Fibroblast of peridontal ligament (primary cell): Measurements from ENCODE around the gene EXOC3L4.
A peak's percentile ranks its signal among the peaks of the same experiment; 100 is the strongest.

Experiments used
- DNase-seq: peaks from one replicate; pipeline ENCODE4 v3.0.0-alpha.2; 2010; ENCODE audit errors: extremely low read depth

Gene EXOC3L4

DNA sequence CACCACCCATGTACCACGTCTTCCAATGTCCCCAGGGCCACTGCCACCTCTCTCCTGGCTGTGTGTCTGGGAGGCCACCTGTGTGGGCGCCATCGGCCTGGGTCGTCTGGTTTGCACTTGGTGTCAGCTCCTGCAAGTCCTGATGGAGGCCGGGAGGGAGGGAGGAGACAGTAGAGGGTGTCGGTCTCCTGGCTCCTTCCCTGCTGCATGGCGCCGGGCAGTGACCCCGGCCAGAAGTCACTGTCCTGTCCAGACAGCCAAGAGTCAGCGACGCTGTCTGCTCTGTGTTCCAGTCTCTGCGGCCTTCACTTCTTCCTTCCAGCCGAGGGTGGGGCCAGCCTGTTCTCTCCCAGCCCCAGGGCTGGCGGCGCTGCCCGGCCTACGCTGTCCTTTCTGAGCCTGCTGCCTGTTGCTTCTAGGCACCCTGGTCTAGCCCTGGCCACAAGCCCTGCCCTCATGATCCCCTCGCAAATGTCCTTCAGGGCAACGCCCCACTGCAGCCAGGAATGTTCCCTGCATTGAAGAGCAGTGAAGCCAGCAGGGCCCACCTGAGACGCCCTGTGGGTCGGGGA is 23.5 kb upstream of the EXOC3L4 start:
- DNase-seq = no peak

DNA sequence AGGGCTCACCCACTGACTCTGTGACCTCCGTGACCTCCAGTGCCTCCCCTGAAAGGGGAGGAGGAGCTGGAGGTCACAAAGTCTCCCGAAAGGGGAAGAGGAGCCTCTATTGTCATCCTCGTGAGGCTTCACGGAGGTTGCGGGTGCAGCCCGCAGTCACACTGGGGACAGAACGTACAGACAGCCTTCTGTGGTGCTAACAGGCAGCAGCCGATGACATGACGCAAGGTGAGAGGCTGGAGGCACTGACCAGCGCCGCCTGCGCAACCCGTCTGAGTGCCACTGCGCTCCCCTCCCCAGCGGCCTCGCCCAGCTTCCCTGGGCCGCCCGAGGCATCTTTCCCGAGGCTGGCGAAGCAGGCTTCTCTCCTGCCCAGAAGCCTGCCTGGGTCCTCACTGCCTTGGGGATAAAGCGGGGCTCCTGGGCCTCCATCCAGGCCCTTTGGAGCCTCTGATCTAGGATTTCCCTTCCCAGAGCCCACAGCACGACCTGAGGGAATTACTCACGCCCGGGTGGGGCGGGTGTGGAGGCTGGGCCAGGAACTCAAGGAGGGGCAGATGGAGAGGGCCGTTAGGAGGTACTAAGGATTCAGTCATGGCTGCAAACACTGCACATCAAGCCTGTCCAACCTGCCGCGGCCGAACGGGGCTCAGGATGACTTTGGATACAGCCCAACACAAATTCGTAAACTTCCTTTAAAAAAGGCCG is 22.8 kb upstream of the EXOC3L4 start:
- no peak for DNase-seq

DNA sequence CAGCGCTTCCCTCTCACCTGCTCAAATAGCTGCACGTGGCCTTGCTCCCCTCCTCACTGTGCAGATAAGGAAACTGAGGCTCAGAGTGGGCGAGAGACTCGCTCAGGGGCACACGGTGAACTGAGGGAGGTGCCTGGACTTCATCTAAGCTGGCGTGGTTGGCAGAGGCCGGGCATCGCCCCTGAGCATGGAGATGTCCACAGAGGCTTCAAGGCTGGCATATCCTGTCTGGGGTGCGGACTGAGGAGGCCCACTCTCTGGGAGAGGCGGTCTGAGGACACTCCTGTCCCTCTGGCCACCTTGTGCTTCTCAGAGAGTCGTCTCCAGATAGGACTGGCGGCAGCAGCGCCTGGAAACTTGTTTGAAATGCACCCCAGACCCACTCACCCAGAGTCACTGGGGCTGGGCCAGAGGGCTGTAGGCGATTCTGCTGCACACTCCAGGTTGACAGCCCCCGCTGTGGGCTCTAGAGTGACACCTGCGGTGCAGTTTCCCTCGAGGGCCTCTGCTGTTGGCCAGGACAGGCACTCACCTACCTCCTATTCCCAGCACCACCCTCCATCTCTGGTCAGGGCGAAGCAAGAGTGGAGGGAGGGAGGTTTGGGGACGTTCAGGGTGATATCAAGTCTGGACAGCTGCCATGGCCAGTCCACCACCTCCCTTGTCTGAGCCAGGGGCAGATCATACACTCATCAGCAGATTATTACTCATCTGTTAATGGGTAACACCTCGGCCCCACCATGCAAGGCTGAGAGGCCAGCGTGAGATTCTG is 21.7 kb upstream of the EXOC3L4 start:
- DNase-seq = no peak

DNA sequence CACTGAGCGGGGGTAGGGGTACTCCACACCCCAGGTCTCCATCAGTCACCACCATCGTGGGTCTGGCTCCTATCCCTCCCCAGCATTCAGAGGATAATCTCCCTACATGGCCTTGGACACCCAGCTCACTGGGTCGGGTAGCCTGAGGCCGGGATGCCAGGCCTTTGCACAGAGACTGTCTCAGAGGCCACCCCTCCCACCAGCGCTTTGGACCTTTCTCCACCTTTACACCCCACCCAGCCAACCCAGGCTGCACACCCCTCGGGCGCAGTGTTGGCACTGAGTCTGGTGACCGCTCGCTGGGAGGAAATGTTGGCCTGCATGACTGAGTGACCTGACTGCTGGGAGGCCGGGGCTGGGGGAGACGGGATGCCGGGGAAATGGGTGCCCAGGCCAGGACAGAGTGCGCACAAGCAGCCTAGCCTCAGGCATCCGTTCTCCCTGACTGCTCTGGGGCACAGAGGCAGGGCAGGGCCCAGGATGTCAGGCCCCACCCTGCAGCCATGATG is 21.1 kb upstream of the EXOC3L4 start:
- DNase-seq = no peak

DNA sequence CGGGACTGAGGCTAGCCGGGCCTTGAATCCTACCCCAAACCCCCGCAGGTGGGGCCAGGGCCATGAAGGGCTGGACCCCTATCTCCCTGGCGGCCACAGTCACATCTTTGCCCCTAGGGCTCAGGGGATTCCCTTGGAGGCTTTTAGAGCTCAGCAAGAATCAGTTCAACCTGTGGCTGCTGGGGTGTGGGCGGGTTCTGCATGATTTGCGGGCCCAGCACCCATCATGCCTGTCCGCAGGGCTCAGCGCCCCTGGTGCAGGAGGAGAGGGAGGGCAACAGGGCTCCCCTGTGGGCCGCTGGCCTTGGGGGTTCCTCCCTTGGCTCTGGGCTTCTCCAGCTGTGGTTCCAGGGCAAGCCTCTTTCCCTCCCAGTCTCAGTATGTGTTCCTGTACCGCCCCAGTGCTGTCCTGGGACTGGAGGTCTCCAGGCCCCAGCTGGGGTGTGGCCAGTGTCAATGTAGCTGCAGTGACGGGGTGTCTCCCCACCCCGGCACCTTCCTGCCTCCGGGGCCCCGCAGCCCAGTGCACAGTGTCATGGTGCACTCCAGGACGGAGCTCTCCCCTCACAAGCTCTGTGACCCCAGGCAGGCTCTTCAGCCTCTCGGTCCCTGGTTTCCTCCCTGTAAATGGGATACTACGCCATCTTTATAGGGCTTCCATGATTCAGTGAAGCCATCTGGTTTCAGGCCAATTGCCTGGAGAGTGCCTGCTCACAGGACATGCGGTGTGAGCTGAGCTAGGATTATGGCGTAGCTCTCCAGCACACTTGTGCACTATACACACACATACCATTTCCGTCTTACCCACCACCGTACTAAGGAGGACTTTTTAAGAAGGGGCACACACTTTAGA is 20.4 kb upstream of the EXOC3L4 start:
- DNase-seq = no peak

DNA sequence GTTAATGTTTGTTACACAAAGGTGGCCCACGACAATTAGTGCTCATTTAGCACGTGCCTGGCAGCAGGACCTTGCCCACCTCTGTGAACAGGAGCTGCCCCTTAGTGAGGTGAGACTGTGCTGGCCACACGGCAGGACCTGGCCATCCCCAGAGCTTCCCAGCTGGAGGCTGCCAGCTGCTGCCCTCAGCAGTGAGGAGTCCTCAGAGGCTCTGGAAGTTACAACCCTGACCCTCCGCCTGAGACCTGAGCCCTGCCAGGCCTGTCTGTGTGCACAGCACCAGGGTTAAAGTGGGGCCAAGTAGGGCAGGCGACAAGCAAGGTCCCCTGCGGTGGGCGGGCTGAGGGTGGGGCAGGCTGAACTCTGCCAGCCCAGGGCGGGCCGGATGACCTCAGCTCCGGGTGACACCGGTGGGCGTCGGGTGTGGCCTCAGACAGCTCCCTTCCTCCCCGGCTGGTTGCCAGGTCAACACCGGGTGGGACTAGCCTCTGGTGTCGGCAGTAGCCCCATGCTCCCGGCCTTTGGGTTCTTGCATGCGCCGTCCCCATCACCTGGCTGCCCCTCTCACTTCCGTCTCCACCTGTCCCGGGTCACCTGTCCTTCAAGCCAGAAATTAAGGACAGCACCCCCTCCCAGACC is 19.7 kb upstream of the EXOC3L4 start:
- DNase-seq = no peak

DNA sequence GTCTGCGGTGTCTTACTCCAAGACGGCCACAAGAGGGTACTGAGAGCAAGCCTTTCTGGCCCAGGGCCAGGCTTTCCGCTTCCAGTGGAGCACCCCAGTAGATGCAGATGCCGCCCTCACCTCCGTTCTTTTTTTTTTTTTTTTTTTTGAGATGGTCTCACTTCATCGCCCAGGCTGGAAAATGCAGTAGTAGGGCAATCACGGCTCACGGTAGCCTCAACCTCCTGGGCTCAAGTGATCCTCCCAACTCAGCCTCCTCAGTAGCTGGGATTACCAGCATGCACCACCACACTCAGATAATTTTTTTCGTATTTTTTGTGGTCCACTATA is 16.1 kb upstream of the EXOC3L4 start:
- DNase-seq = peak; percentile 73

DNA sequence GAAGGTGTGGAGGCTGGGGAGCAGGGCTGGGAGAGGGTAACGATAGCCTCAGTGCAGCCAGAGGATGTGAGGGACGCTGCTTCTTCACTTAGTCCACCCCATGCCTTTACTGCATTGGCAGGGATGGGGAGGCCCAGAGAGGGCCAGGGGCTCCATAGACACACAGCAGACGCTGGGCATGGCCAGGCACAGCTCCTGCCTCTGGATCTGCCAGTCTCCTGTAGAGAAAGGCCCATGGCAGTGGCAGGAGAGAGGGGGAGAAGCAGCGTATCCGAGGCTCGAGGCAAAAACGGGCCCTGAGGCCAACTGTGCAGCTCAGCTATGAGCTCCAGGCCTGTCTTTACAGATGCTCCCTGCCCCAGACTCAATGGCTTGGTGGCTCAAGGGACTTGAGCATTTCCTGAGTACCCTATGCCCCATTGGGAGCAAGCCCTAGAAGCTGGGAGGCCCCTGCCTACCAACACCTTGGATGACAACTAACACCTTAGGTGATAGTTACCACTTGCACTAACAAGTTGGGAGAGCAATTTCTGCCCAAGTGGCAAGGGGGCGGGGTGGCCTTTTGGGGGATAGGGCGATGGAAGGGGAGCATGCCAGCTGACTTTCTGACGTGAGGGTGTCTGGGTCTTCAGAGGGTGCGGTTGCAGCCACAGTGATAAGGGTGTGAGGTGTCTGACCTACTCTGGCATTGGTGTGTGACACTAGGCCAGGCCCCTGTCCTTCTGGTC is 15.5 kb upstream of the EXOC3L4 start:
- no peak for DNase-seq

DNA sequence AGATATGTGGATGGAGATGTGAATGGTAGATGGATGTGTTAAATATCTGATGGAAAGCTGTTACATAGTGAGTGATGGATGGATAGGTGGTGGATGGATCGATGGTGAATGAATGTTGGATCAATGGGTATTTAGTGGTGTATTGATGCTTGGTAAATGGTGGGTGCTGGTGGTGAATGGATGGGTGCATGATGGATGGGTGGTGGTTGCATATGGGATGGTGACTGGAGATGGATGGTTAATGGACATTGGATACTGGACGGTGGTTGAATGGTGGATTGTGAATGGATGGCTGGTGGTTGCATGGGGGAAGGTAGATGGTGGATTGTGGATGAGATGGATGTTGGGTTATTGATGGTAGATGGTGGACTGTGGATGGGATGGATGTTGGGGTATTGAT is 12.6 kb upstream of the EXOC3L4 start:
- no peak for DNase-seq

DNA sequence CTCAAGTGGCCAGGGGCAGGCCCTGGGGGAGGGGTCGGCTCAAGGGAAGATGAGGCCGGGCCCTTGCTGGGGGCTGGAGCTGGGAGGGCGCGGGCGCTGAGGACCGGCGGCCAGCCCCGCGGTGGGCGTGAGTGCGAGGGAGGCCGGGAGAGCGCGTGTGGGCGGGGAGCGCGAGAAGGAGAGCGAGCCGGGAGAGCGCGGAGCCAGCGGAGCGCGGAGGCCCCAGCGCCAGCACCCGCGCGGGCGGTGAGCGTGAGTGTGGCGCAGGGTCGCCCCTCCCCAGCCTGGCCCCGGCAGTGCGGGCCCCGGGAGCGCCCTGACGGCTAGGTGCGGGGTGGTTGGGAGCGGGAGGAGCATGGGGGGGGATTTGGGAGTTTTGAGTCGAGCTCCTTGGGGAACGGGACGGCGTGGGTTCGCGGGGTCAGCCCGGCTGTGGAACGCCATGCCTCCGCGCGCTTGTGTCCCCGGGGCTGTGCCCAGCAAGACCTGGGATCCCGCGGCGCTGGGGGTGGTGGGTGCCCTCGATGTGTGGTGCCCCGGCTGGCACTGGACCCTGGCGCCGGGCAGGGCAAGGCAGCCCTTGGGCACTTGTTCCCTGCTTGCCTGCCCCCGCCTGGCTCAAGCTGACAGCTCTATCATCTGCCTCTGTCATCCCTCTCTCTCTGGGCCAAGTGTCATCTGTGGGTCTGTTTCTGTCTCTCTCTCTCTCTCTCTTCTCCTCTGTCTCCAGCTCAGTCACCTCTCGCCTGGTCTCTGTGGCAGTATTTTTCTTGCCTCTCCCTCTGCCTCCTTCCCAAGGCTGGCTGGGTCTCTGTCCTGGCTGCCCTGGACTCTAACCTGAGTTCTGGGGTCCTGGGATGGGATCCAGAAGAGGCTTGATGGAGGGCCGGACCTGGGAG is 10.3 kb upstream of the EXOC3L4 start, which contains the start of gene LBHD2:
TSS of gene LBHD2 (plus strand) at position 190 of the 899 bp plus-strand sequence. CDS start 1,803 bp downstream, outside the sequence.
- DNase-seq = no peak

DNA sequence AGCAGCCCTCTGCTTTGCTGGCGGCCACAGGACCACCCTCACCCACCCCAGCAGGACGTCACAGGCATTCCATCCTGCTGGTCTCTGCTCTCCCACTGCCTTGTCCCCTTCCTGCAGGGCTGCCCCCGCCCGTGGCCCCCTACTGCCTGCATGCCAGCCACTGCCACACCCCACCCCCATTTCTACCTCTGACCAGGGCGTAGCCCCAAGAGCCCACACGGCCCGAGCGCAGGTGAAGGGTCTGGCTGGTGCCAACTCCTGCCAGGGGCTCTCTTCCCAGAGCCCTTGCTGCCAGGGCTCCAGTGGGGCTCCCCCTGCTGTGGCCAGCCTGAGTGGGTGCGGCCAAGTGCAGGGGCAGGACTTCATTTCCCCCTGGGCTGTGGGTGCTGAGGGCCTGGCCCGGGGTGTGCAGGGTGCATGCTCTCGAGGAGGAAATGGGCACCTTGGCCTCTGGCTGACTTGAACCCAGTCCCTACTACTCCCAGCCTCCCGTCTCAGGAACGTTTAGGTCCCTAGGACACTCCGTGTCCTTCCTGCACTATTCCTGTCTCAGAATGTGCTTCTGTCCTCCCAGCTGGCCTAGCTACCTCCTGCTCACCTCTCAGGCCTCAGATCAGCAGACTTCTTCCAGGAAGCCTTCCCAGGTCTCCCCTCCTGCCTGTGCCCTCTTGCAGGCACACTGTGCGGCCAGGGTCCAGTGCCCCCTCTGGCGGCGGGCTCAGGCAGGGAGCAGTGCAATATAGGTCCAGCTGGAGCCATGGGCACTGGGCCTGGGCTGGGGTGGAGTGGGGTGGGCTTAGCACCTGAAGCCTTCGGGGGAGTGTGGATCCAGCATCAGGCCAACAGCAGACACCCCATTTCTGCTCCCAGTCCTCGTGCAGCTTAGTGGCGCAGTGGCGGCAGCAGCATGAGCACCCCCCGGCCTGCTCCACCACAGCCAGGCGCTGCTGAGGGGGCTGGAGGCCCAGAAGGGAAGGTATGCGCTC is 9.1 kb upstream of the EXOC3L4 start:
- no peak for DNase-seq

DNA sequence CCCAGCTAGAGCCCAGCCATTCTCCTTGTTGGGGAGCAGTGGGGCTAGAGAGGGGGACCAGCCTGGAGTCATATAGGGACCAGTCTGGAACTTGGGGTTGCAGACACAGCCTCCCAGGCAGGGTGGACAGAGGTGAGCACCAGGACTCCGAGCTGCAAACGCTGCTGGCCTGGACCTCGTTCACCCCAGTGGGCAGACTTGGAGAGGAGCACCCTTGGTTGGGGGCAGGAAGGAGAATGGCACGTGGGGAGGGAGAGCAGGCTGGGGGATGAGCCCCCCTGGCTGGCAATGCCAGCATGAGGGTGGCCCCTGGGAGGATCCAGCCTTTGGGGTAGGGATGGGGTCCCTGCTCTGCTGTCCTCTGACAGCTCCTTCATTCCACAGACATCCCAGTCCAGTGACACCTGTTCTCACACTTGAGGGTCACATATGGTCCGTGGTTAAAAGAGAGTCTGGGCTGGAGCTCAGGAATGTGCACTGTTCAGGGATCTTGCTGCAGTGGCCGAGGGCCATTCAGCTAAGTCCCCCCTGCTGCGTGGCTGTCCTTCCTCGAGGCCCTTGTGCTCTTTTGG is 7.7 kb upstream of the EXOC3L4 start:
- no peak for DNase-seq

DNA sequence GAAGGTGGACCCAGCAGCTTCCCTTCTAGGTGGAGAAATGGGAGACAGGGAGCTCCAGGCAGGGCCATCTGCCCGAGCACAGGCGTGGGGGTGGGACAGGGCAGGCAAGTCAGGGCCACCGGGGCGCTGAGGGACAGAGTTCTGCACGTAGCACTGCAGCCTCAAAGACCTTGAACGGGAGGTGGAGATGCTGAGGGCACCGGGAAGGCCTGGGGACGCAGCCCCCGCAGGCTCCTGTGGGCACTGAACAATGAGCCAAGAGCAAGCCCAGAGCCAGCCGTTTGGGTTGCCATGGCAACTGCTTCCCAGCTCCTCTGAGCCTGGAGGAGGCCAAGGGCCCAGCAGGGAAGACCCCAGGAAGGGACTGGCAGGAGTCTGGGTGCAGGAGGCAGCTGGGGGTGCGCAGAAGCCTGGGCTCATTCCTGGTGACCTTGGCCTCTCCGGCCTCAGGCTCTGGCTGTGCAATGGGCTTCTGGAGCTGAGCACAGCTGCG is 7.1 kb upstream of the EXOC3L4 start:
- DNase-seq = no peak

DNA sequence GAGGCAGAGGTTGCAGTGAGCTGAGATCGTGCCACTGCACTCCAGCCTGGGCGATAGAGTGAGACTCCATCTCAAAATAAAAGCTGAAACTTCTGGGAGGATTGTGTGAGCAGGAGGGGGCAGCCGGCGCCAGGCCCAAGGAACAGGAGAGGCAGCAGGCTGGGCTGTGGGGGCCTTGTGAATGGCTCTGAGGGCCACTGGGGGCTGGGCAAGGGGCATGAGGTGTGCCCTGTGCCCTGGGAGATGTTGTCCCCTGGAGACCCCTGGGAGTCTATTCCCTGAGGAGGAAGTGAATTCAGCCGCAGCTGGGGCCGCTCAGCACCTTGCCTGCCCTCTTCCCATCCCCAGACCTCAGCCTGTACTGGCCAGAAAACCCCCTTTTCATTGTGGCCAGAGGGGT is 5.6 kb upstream of the EXOC3L4 start:
- no peak for DNase-seq

DNA sequence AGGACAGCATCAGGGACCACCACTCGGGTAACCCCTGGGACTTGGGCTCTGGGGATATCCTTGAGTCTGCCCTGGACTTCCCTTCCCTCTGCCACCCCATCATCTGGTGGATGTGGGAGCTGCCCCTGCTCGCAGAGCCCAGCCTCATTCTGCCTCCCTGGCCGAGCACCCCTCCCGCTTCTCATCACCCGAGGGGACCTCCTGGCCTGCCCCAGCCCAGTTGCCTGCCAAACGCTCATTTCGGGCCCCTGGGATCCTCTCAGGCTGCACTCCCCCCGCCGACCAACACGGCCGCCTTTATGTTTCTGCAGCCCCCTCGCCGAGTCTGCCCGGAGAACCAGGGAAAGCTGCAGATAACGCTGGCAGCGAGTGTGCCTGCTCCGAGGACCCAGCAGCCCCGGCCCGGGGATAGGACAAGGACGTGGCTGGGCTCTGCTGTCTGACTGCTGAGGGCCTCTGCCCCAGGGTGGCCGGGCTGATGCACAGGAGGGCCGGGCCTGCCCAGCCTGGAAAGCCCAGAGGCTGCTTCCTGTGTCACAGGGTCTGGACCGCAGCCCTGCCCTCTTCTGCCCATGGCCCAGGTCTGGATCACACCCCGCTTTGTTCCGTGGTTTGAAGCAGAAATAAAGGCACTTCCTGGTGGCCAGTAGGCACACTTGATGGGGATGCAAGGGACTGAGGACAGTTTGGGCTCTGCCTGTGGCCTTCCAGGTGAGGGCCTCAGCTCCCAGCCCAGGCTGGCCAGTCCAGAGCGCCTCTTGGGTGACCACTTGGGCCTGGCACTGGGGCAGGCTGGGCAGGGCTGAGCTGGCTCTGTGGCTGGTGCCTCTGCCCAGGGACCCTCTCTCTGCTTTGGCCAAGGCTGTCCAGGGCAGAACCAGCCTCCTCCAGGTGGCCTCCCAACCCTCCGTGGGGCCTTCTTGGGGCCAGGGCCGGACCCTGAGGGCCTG is 4.9 kb upstream of the EXOC3L4 start:
- DNase-seq = no peak

DNA sequence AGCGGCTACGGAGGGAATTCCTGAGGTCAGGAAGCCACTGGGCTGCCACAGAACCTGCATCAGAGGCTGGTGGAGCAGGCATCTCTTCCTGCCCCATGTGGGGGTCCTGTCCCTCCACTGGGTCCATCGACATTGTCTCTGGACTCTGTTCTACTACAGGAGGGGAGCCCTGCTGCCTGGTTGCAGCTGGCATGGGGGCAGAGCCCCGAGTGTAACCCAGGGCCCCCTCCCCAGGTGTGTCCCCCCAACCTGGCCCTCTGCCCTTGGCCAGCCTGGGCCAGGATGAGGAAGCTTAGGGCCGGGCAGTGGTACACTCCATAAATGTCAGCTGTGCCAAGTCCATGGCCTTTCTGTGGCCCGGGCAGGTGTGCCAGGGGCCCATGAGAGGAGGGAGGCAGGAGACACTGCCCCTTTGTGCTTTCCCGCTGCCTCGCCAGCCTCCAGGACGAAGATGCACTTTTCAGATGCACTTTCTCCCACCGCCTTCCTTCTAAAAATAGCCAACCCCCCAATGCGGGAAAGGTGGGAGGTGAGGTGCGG is 4.0 kb upstream of the EXOC3L4 start:
- no peak for DNase-seq
